Prostate gland (tissue), 2 donors: ENCODE measurements around the gene C20orf144.

Experiments used
- POLR2AphosphoS5 ChIP-seq: sonication (generic); formaldehyde crosslinking; IDR thresholded peaks from one replicate; pipeline ENCODE4 v1.6.1; 2017; ENCODE audit warnings: antibody characterized with exemption
- TF ChIP-seq, protein P1 (sequence below), 4 experiments: fragments of 200-600 bp in 2 of 4; fragments of 450-650 bp in 2 of 4; sonication (generic) in 2 of 4; IDR thresholded peaks; 1 replicate in 3 of 4; 2 replicates in 1 of 4; pipeline ENCODE4 v1.5.1; 2016 to 2019; ENCODE audit warnings: antibody characterized with exemption in 4 of 4, mild to moderate bottlenecking in 2 of 4, moderate library complexity in 2 of 4

DNA sequence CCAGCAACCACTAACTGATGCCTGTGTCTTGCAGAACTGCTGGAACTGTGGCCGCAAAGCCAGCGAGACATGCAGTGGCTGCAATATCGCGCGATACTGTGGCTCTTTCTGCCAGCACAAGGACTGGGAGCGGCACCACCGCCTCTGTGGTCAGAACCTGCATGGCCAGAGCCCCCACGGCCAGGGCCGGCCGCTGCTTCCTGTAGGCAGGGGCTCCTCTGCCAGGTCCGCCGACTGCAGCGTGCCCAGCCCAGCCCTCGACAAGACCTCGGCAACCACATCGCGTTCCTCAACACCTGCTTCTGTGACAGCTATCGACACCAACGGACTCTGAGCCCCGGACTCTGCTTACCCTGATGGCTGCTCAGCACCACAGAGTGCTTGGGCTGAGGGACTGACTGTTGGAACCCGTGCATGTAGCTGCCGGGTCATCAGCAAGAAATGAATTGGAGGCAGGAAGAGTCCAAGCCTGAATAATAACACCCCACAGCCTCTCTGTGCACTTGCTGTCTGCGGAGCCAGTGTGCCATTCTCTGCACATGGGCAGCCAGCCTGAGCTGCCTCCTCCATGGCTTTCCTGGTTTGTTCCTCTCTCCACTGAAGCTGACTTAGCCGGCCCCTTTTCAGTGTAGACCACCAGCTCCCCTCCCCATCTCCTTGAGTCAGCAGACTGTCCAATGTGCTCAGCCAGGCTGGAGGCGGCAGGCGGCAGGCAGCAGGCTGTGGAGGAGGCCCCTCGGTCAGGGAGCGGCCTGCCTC is 17.6 kb upstream of the C20orf144 start:
- TF ChIP-seq, protein P1, sequence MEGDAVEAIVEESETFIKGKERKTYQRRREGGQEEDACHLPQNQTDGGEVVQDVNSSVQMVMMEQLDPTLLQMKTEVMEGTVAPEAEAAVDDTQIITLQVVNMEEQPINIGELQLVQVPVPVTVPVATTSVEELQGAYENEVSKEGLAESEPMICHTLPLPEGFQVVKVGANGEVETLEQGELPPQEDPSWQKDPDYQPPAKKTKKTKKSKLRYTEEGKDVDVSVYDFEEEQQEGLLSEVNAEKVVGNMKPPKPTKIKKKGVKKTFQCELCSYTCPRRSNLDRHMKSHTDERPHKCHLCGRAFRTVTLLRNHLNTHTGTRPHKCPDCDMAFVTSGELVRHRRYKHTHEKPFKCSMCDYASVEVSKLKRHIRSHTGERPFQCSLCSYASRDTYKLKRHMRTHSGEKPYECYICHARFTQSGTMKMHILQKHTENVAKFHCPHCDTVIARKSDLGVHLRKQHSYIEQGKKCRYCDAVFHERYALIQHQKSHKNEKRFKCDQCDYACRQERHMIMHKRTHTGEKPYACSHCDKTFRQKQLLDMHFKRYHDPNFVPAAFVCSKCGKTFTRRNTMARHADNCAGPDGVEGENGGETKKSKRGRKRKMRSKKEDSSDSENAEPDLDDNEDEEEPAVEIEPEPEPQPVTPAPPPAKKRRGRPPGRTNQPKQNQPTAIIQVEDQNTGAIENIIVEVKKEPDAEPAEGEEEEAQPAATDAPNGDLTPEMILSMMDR (IDR thresholded peaks at IDR 0.05) = no peak
- TF ChIP-seq POLR2AphosphoS5 = no peak
